ENCODE data around the gene ATAD5.

Gene ATAD5

GRCh38 chr17:30838202-30838807 lies 6.5 kb downstream of the ATAD5 start:
- no peak for DNase-seq (ENCODE audit: low read depth)
- no peak for TF ChIP-seq CTCF (conservative IDR thresholded peaks at IDR 0.05; ENCODE audit: low read depth, low read length)
- H3K4me3 ChIP-seq (ENCODE audit: low read depth, low read length), result no peak overlapping the region

GRCh38 chr17:30840771-30841170 lies 9.0 kb downstream of the ATAD5 start:
- TF ChIP-seq CTCF (conservative IDR thresholded peaks at IDR 0.05; ENCODE audit: low read depth, low read length), result no peak
- no peak overlapping the region for H3K4me3 ChIP-seq (ENCODE audit: low read depth, low read length)
- no peak for DNase-seq (ENCODE audit: low read depth)

GRCh38 chr17:30848021-30848420 lies 16.3 kb downstream of the ATAD5 start:
- no peak for DNase-seq (ENCODE audit: low read depth)
- no peak for TF ChIP-seq CTCF (conservative IDR thresholded peaks at IDR 0.05; ENCODE audit: low read depth, low read length)
- H3K4me3 ChIP-seq (ENCODE audit: low read depth, low read length), result no peak overlapping the region

- TF ChIP-seq CTCF (conservative IDR thresholded peaks at IDR 0.05; ENCODE audit: low read depth, low read length), result no peak
- DNase-seq (ENCODE audit: low read depth), result no peak
- H3K4me3 ChIP-seq (ENCODE audit: low read depth, low read length), result no peak overlapping the region
Measured at GRCh38 chr17:30854146-30854545, 22.4 kb downstream of the ATAD5 start.

- H3K4me3 ChIP-seq (ENCODE audit: low read depth, low read length), result no peak overlapping the region
- DNase-seq (ENCODE audit: low read depth), result peak; percentile 23
- no peak for TF ChIP-seq CTCF (conservative IDR thresholded peaks at IDR 0.05; ENCODE audit: low read depth, low read length)
Measured at GRCh38 chr17:30858556-30859250, 26.9 kb downstream of the ATAD5 start.

- H3K4me3 ChIP-seq (ENCODE audit: low read depth, low read length), result no peak overlapping the region
- TF ChIP-seq CTCF (conservative IDR thresholded peaks at IDR 0.05; ENCODE audit: low read depth, low read length), result no peak
- DNase-seq (ENCODE audit: low read depth), result no peak
Measured at GRCh38 chr17:30864636-30865035, 32.9 kb downstream of the ATAD5 start.

- no peak for TF ChIP-seq CTCF (conservative IDR thresholded peaks at IDR 0.05; ENCODE audit: low read depth, low read length)
- H3K4me3 ChIP-seq (ENCODE audit: low read depth, low read length), result no peak overlapping the region
- DNase-seq (ENCODE audit: low read depth), result no peak
Measured at GRCh38 chr17:30869005-30869404, 37.2 kb downstream of the ATAD5 start.
